GM12878 (cell line): ENCODE results near the gene PRIM1. TPM values are rescaled to one million over a fixed set of nuclear protein-coding genes. Genes with fewer than 3 reads are reported as not detected.

Experiments
- ASH2L ChIP-seq: fragments of 300-600, 200-600 bp; sonication (generic); IDR thresholded peaks from 2 replicates; pipeline ENCODE4 v1.6.1; 2017; ENCODE audit warnings: low read depth, mild to moderate bottlenecking, borderline replicate concordance
- KAT2A ChIP-seq: conservative IDR thresholded peaks from 2 replicates; pipeline ENCODE4 v1.6.1; 2011; ENCODE audit warnings: low read depth, low read length; ENCODE audit not compliant: control insufficient read depth
- LARP7 ChIP-seq: fragments of 450-650 bp; IDR thresholded peaks from 2 replicates; pipeline ENCODE4 v1.6.1; 2017; ENCODE audit warnings: mild to moderate bottlenecking
- MEF2A ChIP-seq: IDR thresholded peaks from 2 replicates; pipeline ENCODE4 v1.6.1; 2011; ENCODE audit warnings: low read depth, mild to moderate bottlenecking, low read length, moderate library complexity; ENCODE audit not compliant: insufficient read depth
- MEF2B ChIP-seq: fragments of 450-650 bp; IDR thresholded peaks from 2 replicates; pipeline ENCODE4 v1.6.1; 2018; ENCODE audit warnings: mild to moderate bottlenecking, moderate library complexity; ENCODE audit not compliant: partially characterized antibody, poor library complexity, severe bottlenecking
- MTA3 ChIP-seq: IDR thresholded peaks from 2 replicates; pipeline ENCODE4 v1.6.1; 2012; ENCODE audit warnings: low read length, inconsistent platforms, borderline replicate concordance
- NR2C2 ChIP-seq: IDR thresholded peaks from 2 replicates; pipeline ENCODE4 v1.6.1; 2011; ENCODE audit warnings: borderline replicate concordance, low read depth; ENCODE audit not compliant: control insufficient read depth, insufficient read length
- PML ChIP-seq: IDR thresholded peaks from 2 replicates; pipeline ENCODE4 v1.6.1; 2012; ENCODE audit warnings: low read length, inconsistent platforms
- POLR2A ChIP-seq: IDR thresholded peaks from 2 replicates; pipeline ENCODE4 v1.6.1; 2011; ENCODE audit warnings: low read depth, mild to moderate bottlenecking, low read length
- RCOR1 ChIP-seq: conservative IDR thresholded peaks from 2 replicates; pipeline ENCODE4 v1.6.1; 2012; ENCODE audit warnings: low read depth, low read length, improper control_type of control experiment
- RUNX3 ChIP-seq: IDR thresholded peaks from 2 replicates; pipeline ENCODE4 v1.6.1; 2012; ENCODE audit warnings: low read length, inconsistent platforms
- SMAD1 ChIP-seq: fragments of 450-650 bp; IDR thresholded peaks from 2 replicates; pipeline ENCODE4 v1.6.1; 2018; ENCODE audit warnings: mild to moderate bottlenecking, low read depth; ENCODE audit not compliant: partially characterized antibody
- SREBF1 ChIP-seq: IDR thresholded peaks from 2 replicates; pipeline ENCODE4 v1.6.1; 2012; ENCODE audit warnings: mild to moderate bottlenecking, low read length
- STAT1 ChIP-seq: fragments of 450-650 bp; conservative IDR thresholded peaks from 2 replicates; pipeline ENCODE4 v1.6.1; 2014; ENCODE audit warnings: antibody characterized with exemption, mild to moderate bottlenecking
- TCF3 ChIP-seq: IDR thresholded peaks from 2 replicates; pipeline ENCODE4 v1.6.1; 2012; ENCODE audit warnings: low read depth, mild to moderate bottlenecking, low read length, borderline replicate concordance; ENCODE audit not compliant: insufficient read depth
- TCF7 ChIP-seq: IDR thresholded peaks from 2 replicates; pipeline ENCODE4 v1.6.1; 2014; ENCODE audit warnings: antibody characterized with exemption, borderline replicate concordance
- polyA plus RNA-seq, 11 experiments: library from polyadenylated mRNA; depleted of rRNA in 4 of 11; unstranded in 6 of 11; stranded (reverse) in 5 of 11; fragments of >200 nt; fragmentation: Nextera tagmentation in 4 of 11; fragmentation: Illumina TruSeq in 1 of 11; extraction: Ambion mirVana in 4 of 11; extraction: Trizol in 1 of 11; gene quantifications; 1 replicate in 1 of 11; 2 replicates in 10 of 11; pipeline versions ENCODE4 v1.2.1 to v1.2.3, GENCODE V29; 2011 to 2016; ENCODE audit warnings: inconsistent platforms in 2 of 11, missing spikeins in 2 of 11, low read depth in 1 of 11
- total RNA-seq, 4 experiments: library from RNA; depleted of rRNA in 3 of 4; stranded (reverse); fragments of >200 nt in 3 of 4; fragmentation: Illumina TruSeq in 1 of 4; extraction: Trizol in 1 of 4; gene quantifications; 2 replicates each; pipeline versions ENCODE4 v1.2.1 to v1.2.3, GENCODE V29; 2013 to 2021
- TF ChIP-seq, protein P1 (sequence below): IDR thresholded peaks from 2 replicates; pipeline ENCODE4 v1.6.1; 2012; ENCODE audit warnings: mild to moderate bottlenecking, low read depth, low read length
- TF ChIP-seq, protein P2 (sequence below): fragments of 450-650 bp; IDR thresholded peaks from 2 replicates; pipeline ENCODE4 v1.6.1; 2016; ENCODE audit warnings: mild to moderate bottlenecking
- TF ChIP-seq, protein P3 (sequence below), 3 experiments: IDR thresholded peaks in 2 of 3; conservative IDR thresholded peaks in 1 of 3; 2 replicates each; pipeline ENCODE4 v1.5.1; 2011; ENCODE audit warnings: low read depth in 3 of 3, low read length in 3 of 3, mild to moderate bottlenecking in 3 of 3, control low read depth in 2 of 3, moderate library complexity in 2 of 3, inconsistent platforms in 1 of 3, mixed read lengths in 1 of 3; ENCODE audit not compliant: control insufficient read depth in 2 of 3, insufficient read depth in 1 of 3; ENCODE audit errors: extremely low read depth in 1 of 3
- TF ChIP-seq, protein P4 (sequence below): fragments of 450-650 bp; formaldehyde crosslinking; IDR thresholded peaks from 2 replicates; pipeline ENCODE4 v1.4.0; 2020; ENCODE audit warnings: mild to moderate bottlenecking, moderate library complexity

PRIM1 gene
- total and polyA plus RNA-seq, 10 of the 15 experiments (the other 5 are each of a cell fraction or from before 2014, with no cell fraction given): 27.1 to 70.6 (median 55.7) TPM

DNA sequence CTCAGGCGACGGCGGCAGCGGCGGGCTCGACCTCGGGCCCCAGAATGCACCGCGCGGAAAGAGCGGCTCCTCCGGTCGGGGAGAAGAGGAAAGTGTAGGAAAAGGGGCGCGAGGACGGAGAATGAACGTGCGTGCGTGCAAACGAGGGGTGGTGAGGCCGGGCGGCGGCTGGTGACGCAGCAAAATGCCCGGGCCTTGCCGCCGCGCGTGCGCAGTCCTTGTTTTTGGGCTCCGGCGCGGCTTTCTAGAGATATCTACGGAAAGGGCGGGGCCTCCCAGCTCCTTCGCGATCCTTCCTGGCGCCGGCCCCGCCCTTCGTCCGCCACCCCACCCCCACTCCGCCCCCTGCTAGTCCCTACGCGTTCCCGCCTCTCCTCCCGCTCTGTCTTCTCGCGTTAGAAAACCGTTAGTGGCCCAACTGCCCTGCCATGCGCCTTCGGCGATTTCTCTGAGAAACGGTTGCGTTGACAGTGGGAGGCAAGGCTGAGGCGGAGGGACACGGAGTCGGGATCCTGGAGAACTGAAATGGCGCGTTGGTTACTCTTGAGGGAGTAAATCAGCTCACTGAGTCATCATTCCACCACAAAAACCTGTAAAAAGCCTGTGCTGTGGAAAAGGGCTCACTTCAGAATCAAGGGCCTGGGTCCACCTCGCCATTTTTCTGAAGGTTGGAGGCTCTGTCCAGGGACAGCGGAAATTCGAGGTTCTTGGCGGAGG, 63.8 kb downstream of the PRIM1 start, which contains the start of gene PTGES3 (continued):
- TF ChIP-seq, protein P1, sequence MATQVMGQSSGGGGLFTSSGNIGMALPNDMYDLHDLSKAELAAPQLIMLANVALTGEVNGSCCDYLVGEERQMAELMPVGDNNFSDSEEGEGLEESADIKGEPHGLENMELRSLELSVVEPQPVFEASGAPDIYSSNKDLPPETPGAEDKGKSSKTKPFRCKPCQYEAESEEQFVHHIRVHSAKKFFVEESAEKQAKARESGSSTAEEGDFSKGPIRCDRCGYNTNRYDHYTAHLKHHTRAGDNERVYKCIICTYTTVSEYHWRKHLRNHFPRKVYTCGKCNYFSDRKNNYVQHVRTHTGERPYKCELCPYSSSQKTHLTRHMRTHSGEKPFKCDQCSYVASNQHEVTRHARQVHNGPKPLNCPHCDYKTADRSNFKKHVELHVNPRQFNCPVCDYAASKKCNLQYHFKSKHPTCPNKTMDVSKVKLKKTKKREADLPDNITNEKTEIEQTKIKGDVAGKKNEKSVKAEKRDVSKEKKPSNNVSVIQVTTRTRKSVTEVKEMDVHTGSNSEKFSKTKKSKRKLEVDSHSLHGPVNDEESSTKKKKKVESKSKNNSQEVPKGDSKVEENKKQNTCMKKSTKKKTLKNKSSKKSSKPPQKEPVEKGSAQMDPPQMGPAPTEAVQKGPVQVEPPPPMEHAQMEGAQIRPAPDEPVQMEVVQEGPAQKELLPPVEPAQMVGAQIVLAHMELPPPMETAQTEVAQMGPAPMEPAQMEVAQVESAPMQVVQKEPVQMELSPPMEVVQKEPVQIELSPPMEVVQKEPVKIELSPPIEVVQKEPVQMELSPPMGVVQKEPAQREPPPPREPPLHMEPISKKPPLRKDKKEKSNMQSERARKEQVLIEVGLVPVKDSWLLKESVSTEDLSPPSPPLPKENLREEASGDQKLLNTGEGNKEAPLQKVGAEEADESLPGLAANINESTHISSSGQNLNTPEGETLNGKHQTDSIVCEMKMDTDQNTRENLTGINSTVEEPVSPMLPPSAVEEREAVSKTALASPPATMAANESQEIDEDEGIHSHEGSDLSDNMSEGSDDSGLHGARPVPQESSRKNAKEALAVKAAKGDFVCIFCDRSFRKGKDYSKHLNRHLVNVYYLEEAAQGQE: peak; percentile 45; the same call in 1 of the 2 replicates
- TF ChIP-seq, protein P2, sequence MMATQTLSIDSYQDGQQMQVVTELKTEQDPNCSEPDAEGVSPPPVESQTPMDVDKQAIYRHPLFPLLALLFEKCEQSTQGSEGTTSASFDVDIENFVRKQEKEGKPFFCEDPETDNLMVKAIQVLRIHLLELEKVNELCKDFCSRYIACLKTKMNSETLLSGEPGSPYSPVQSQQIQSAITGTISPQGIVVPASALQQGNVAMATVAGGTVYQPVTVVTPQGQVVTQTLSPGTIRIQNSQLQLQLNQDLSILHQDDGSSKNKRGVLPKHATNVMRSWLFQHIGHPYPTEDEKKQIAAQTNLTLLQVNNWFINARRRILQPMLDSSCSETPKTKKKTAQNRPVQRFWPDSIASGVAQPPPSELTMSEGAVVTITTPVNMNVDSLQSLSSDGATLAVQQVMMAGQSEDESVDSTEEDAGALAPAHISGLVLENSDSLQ: peak; percentile 27; the same call in 1 of the 2 replicates
- TF ChIP-seq KAT2A: no peak
- 0 out of 2 replicates have a peak, but pooled peaks have one; percentile 56 for TF ChIP-seq TCF3
- TF ChIP-seq, protein P3, sequence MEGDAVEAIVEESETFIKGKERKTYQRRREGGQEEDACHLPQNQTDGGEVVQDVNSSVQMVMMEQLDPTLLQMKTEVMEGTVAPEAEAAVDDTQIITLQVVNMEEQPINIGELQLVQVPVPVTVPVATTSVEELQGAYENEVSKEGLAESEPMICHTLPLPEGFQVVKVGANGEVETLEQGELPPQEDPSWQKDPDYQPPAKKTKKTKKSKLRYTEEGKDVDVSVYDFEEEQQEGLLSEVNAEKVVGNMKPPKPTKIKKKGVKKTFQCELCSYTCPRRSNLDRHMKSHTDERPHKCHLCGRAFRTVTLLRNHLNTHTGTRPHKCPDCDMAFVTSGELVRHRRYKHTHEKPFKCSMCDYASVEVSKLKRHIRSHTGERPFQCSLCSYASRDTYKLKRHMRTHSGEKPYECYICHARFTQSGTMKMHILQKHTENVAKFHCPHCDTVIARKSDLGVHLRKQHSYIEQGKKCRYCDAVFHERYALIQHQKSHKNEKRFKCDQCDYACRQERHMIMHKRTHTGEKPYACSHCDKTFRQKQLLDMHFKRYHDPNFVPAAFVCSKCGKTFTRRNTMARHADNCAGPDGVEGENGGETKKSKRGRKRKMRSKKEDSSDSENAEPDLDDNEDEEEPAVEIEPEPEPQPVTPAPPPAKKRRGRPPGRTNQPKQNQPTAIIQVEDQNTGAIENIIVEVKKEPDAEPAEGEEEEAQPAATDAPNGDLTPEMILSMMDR (IDR thresholded peaks at IDR 0.05 in 2 of 3, conservative IDR thresholded peaks at IDR 0.05 in 1 of 3; ENCODE audit: control insufficient read depth in 2 of 3, extremely low read depth in 1 of 3, insufficient read depth in 1 of 3, low read depth in 3 of 3, low read length in 3 of 3): no peak
- TF ChIP-seq PML: peak; percentile 98
- TF ChIP-seq NR2C2: no peak
- TF ChIP-seq TCF7: no peak
- peak; percentile 93 for TF ChIP-seq POLR2A
- TF ChIP-seq RCOR1: 0 out of 2 replicates have a peak, but pooled peaks have one; percentile 81
- TF ChIP-seq MEF2B: no peak
- no peak for TF ChIP-seq SREBF1
- peak; percentile 97; the same call in 1 of the 2 replicates for TF ChIP-seq STAT1
- no peak for TF ChIP-seq ASH2L
- no peak for TF ChIP-seq LARP7
- no peak; the same call in 1 of the 2 replicates for TF ChIP-seq MTA3
- TF ChIP-seq MEF2A: 0 out of 2 replicates have a peak, but pooled peaks have one; percentile 18
- no peak; the same call in none of the 2 replicates for TF ChIP-seq RUNX3
- peak; percentile 87 for TF ChIP-seq SMAD1
- TF ChIP-seq, protein P4, sequence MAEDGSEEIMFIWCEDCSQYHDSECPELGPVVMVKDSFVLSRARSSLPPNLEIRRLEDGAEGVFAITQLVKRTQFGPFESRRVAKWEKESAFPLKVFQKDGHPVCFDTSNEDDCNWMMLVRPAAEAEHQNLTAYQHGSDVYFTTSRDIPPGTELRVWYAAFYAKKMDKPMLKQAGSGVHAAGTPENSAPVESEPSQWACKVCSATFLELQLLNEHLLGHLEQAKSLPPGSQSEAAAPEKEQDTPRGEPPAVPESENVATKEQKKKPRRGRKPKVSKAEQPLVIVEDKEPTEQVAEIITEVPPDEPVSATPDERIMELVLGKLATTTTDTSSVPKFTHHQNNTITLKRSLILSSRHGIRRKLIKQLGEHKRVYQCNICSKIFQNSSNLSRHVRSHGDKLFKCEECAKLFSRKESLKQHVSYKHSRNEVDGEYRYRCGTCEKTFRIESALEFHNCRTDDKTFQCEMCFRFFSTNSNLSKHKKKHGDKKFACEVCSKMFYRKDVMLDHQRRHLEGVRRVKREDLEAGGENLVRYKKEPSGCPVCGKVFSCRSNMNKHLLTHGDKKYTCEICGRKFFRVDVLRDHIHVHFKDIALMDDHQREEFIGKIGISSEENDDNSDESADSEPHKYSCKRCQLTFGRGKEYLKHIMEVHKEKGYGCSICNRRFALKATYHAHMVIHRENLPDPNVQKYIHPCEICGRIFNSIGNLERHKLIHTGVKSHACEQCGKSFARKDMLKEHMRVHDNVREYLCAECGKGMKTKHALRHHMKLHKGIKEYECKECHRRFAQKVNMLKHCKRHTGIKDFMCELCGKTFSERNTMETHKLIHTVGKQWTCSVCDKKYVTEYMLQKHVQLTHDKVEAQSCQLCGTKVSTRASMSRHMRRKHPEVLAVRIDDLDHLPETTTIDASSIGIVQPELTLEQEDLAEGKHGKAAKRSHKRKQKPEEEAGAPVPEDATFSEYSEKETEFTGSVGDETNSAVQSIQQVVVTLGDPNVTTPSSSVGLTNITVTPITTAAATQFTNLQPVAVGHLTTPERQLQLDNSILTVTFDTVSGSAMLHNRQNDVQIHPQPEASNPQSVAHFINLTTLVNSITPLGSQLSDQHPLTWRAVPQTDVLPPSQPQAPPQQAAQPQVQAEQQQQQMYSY (CRISPR knock-in tag): no peak
